ENCODE measurements around the gene TFCP2L1.

DNA sequence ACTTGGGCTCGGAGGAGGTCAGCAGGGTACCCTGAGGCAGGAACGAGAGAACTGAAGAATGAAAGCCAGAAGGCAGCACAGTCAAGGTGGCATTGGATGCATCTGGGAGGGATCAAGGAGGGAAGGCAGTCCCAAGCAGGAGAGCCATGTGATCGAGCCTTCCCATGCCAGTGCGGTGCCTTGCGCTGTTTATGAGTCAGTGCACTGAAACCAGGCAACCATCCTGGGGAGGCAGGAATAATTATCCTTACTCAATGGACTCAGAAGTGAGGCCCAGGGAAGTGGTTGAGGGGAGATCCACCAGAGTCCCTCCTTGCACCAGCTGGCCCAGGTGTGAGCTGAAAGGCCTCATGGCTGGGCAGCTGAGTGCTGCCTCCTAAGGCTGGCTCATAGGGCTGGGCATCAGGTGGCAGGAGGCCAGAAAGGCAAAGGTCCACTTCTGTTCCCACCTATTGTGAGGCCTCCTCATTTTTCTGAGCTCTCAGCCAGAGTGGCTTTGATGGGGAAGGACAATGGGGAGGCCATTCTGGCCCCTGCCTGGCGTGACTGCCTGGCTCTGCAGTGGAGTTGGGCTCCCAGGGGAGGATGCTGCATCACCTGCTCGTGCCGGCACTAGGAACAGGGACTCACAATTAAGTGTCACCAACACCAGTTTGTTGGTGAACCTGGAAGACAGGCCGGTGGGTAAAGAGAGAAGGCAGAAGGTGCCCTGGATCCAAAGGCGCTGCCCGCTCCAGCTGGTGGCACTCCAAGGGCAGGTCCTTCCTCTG, 82.3 kb downstream of the TFCP2L1 start:
- no peak for TF ChIP-seq CTCF (IDR thresholded peaks at IDR 0.05)
- no peak for TF ChIP-seq POLR2A (IDR thresholded peaks at IDR 0.05)
